SKM-1 (cell line): Measurements from ENCODE around the gene EYS.

Experiments
- DNase-seq: peaks from one replicate; lab custom pipeline; 2025; ENCODE audit not compliant: unreplicated experiment; lab: John Stamatoyannopoulos, UW

Gene EYS

GRCh38 chr6:65707126-65707826 is at the start of gene EYS:
Gene EYS (minus strand): TSS chr6:65707226. CDS start chr6:65495410, 211,816 bp downstream.
- DNase-seq: no peak

GRCh38 chr6:65746302-65746701 is 39.3 kb upstream of the EYS start:
- no peak for DNase-seq

GRCh38 chr6:65745614-65746013 is 38.6 kb upstream of the EYS start:
- no peak for DNase-seq

- no peak for DNase-seq
Measured at GRCh38 chr6:65728879-65729479, 22.0 kb upstream of the EYS start.

GRCh38 chr6:65719101-65719500 is 12.1 kb upstream of the EYS start:
- DNase-seq: no peak

GRCh38 chr6:65711531-65711930 is 4.5 kb upstream of the EYS start:
- DNase-seq: no peak

- no peak for DNase-seq
Measured at GRCh38 chr6:65709099-65709830, 2.2 kb upstream of the EYS start.

GRCh38 chr6:65708162-65708561 is 1.1 kb upstream of the EYS start:
- DNase-seq: no peak

GRCh38 chr6:65706436-65706835 is 590 bp downstream of the EYS start:
- no peak for DNase-seq

- no peak for DNase-seq
Measured at GRCh38 chr6:65701325-65701724, 5.7 kb downstream of the EYS start.

- DNase-seq: no peak
Measured at GRCh38 chr6:65700561-65700960, 6.5 kb downstream of the EYS start.

- DNase-seq: no peak
Measured at GRCh38 chr6:65692109-65692508, 14.9 kb downstream of the EYS start.

- DNase-seq: no peak
Measured at GRCh38 chr6:65680232-65680631, 26.8 kb downstream of the EYS start.

- DNase-seq: no peak
Measured at GRCh38 chr6:65671922-65672321, 35.1 kb downstream of the EYS start.

GRCh38 chr6:65667916-65668656 is 38.9 kb downstream of the EYS start:
- no peak for DNase-seq

- DNase-seq: no peak
Measured at GRCh38 chr6:65650086-65650485, 56.9 kb downstream of the EYS start.

GRCh38 chr6:65649392-65649791 is 57.6 kb downstream of the EYS start:
- no peak for DNase-seq

GRCh38 chr6:65646544-65646943 is 60.5 kb downstream of the EYS start:
- no peak for DNase-seq

- no peak for DNase-seq
Measured at GRCh38 chr6:65642776-65643175, 64.2 kb downstream of the EYS start.

- DNase-seq: no peak
Measured at GRCh38 chr6:65638047-65638831, 68.8 kb downstream of the EYS start.
